HCT116 (cell line): ENCODE data around the gene RBKS.

Experiments used
- EZH2phosphoT487 ChIP-seq: fragments of 200-600 bp; IDR thresholded peaks from 2 replicates; pipeline ENCODE4 v1.6.1; 2018; ENCODE audit warnings: antibody characterized with exemption, borderline replicate concordance
- POLR2A ChIP-seq: IDR thresholded peaks from 2 replicates; pipeline ENCODE4 v1.7.0; 2011; ENCODE audit warnings: borderline replicate concordance; ENCODE audit not compliant: insufficient read depth, insufficient read length; ENCODE audit errors: extremely low read depth
- POLR2AphosphoS5 ChIP-seq: IDR thresholded peaks from 2 replicates; pipeline ENCODE4 v1.6.1; 2011; ENCODE audit warnings: mild to moderate bottlenecking, low read depth, low read length, moderate library complexity
- RAD21 ChIP-seq: IDR thresholded peaks from 2 replicates; pipeline ENCODE4 v1.6.1; 2012; ENCODE audit warnings: low read depth, mild to moderate bottlenecking
- TF ChIP-seq, protein P1 (sequence below), 3 experiments: fragments of 200-600 bp in 1 of 3; sonication (generic) in 1 of 3; IDR thresholded peaks in 2 of 3; conservative IDR thresholded peaks in 1 of 3; 2 replicates each; pipeline ENCODE4 v1.5.1; 2012 to 2017; ENCODE audit warnings: low read depth in 2 of 3, low read length in 2 of 3, antibody characterized with exemption in 1 of 3, borderline replicate concordance in 1 of 3, control low read depth in 1 of 3, mild to moderate bottlenecking in 1 of 3, mixed read lengths in 1 of 3, mixed run types in 1 of 3, moderate library complexity in 1 of 3; ENCODE audit not compliant: insufficient read depth in 1 of 3
- TF ChIP-seq, protein P2 (sequence below): IDR thresholded peaks from 2 replicates; pipeline ENCODE4 v1.6.1; 2012; ENCODE audit warnings: low read depth
- TF ChIP-seq, protein P3 (sequence below): IDR thresholded peaks from 2 replicates; pipeline ENCODE4 v1.6.1; 2012

DNA sequence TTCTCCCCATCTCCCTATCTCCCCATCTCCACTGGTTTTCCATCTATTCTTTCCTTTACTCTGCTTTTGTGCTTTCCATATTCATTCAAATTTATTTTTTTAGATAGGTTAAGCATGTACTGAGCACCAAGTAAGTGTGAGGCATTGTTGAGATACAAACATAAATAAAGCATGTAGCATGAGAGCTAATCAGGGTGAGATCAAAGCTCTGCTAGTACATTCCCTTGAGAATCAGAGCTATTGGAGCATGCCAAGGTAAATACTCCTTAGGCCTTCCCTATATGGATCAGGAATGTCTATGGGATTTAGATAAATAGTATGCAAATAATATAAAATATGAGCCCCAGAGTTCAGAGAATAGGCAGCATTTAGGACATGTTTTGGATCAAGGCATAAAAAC lies 25.7 kb upstream of the RBKS start:
- no peak for TF ChIP-seq POLR2A
- TF ChIP-seq RAD21 = no peak
- TF ChIP-seq, protein P1, sequence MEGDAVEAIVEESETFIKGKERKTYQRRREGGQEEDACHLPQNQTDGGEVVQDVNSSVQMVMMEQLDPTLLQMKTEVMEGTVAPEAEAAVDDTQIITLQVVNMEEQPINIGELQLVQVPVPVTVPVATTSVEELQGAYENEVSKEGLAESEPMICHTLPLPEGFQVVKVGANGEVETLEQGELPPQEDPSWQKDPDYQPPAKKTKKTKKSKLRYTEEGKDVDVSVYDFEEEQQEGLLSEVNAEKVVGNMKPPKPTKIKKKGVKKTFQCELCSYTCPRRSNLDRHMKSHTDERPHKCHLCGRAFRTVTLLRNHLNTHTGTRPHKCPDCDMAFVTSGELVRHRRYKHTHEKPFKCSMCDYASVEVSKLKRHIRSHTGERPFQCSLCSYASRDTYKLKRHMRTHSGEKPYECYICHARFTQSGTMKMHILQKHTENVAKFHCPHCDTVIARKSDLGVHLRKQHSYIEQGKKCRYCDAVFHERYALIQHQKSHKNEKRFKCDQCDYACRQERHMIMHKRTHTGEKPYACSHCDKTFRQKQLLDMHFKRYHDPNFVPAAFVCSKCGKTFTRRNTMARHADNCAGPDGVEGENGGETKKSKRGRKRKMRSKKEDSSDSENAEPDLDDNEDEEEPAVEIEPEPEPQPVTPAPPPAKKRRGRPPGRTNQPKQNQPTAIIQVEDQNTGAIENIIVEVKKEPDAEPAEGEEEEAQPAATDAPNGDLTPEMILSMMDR (IDR thresholded peaks at IDR 0.05 in 2 of 3, conservative IDR thresholded peaks at IDR 0.05 in 1 of 3; ENCODE audit: borderline replicate concordance in 1 of 3, insufficient read depth in 1 of 3, low read depth in 2 of 3, low read length in 2 of 3) = no peak
- TF ChIP-seq POLR2AphosphoS5 = no peak
- TF ChIP-seq EZH2phosphoT487 = no peak
- TF ChIP-seq, protein P2, sequence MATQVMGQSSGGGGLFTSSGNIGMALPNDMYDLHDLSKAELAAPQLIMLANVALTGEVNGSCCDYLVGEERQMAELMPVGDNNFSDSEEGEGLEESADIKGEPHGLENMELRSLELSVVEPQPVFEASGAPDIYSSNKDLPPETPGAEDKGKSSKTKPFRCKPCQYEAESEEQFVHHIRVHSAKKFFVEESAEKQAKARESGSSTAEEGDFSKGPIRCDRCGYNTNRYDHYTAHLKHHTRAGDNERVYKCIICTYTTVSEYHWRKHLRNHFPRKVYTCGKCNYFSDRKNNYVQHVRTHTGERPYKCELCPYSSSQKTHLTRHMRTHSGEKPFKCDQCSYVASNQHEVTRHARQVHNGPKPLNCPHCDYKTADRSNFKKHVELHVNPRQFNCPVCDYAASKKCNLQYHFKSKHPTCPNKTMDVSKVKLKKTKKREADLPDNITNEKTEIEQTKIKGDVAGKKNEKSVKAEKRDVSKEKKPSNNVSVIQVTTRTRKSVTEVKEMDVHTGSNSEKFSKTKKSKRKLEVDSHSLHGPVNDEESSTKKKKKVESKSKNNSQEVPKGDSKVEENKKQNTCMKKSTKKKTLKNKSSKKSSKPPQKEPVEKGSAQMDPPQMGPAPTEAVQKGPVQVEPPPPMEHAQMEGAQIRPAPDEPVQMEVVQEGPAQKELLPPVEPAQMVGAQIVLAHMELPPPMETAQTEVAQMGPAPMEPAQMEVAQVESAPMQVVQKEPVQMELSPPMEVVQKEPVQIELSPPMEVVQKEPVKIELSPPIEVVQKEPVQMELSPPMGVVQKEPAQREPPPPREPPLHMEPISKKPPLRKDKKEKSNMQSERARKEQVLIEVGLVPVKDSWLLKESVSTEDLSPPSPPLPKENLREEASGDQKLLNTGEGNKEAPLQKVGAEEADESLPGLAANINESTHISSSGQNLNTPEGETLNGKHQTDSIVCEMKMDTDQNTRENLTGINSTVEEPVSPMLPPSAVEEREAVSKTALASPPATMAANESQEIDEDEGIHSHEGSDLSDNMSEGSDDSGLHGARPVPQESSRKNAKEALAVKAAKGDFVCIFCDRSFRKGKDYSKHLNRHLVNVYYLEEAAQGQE = no peak
- TF ChIP-seq, protein P3, sequence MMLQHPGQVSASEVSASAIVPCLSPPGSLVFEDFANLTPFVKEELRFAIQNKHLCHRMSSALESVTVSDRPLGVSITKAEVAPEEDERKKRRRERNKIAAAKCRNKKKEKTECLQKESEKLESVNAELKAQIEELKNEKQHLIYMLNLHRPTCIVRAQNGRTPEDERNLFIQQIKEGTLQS = no peak
